Measurements from ENCODE around the gene CABP5. TPM values are rescaled to one million over a fixed set of nuclear protein-coding genes. Genes with fewer than 3 reads are reported as not detected.
A peak's percentile ranks its signal among the peaks of the same experiment; 100 is the strongest.

Gene CABP5
- total and polyA plus RNA-seq, 5 experiments from 2014 or later: not detected

DNA sequence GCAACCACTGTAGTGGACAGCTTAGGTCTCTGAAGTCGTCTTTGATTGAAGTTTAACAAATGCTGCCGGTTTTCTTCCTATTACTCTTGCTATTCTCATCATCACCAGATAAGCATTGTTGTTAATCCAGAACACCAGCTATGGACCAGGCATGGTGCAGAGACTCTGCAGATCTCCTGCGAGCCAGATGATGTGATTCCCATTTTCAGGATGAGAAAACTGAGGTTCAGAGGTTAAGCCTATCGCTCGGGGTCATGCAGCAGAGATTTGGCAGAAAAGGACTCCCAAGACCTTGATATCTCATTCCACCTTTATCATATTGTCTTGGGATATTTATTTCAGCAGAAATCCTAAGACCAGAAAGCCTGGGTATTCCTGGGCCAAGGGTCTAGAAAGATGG is 16.5 kb upstream of the CABP5 start:
- DNase-seq (no peak), ATAC-seq (no peak)
- peaks cover 0 to 39% (median 16%) of the 10 kb centered on the region in 5 donors for H3K27me3 Mint-ChIP-seq
- H3K36me3 Mint-ChIP-seq: no peaks in the 10 kb centered on the region
- H3K27ac Mint-ChIP-seq: no peak overlapping the region
- no peak overlapping the region for H3K4me3 Mint-ChIP-seq
- POLR2A ChIA-PET: no interaction called here
- peaks cover 0 to 3% (median under 1%) of the 10 kb centered on the region in 4 donors for H3K4me1 Mint-ChIP-seq
- peaks cover 0 to 1% (median 0%) of the 10 kb centered on the region in 9 donors for H3K9me3 Mint-ChIP-seq

DNA sequence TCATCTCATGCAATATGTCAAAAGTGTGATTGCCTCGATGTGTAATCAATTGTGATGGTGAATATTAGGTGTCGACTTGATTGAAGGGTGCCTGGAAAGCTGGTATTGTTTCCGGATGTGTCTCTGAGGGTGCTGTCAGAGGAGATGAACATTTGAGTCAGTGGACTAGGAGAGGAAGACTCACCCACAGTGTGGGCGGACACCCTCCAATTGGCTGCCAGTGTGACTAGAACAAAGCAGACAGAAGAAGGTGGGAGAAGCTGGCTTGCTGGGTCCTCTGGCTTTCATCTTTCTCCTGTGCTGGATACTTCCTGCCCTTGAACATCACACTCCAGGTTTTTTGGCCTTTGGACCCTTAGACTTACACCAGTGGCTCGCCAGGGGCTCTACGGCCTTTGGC is 15.5 kb upstream of the CABP5 start:
- H3K9me3 Mint-ChIP-seq: peaks cover 0 to 1% (median 0%) of the 10 kb centered on the region in 9 donors
- no peak for ATAC-seq
- POLR2A ChIA-PET: no interaction called here

DNA sequence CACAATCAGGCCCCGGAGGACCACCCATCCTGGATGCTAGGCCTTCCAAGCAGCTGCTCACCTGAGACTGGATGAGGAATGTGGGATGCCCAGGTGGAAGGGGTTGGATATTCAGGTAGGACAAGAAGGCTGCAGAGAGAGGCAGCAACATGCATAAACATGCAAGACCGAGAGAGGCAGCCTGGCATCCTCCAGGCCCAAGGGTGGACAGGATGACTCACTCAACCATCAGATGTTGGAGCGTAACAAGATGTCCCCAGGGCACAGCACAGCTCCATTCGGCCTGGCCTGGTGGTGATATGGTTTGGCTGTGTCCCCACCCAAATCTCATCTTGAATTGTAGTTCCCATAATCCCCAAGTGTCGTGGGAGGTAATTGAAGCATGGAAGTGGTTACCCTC is 10.0 kb upstream of the CABP5 start:
- H3K4me3 Mint-ChIP-seq: no peak overlapping the region
- H3K9me3 Mint-ChIP-seq: peaks cover 0 to 10% (median 0%) of the 10 kb centered on the region in 9 donors
- POLR2A ChIA-PET: no interaction called here
- H3K27ac Mint-ChIP-seq: no peak overlapping the region
- peaks cover 0 to 22% (median 8%) of the 10 kb centered on the region in 5 donors for H3K27me3 Mint-ChIP-seq
- H3K4me1 Mint-ChIP-seq: no peaks in the 10 kb centered on the region
- H3K36me3 Mint-ChIP-seq: peaks cover 0 to 5% (median 0%) of the 10 kb centered on the region in 3 donors
- DNase-seq (no peak), ATAC-seq (no peak)

More for the DNA sequence above, 15.5 kb upstream of the CABP5 start:
- H3K4me1 Mint-ChIP-seq: peaks cover 0 to 3% (median under 1%) of the 10 kb centered on the region in 4 donors
- peak overlapping the region in 3 of 10 donors; percentile 9 to 40 (median 14) for H3K27ac Mint-ChIP-seq
- H3K36me3 Mint-ChIP-seq: no peaks in the 10 kb centered on the region
- H3K27me3 Mint-ChIP-seq: peaks cover 0 to 42% (median 16%) of the 10 kb centered on the region in 5 donors
- no peak overlapping the region for H3K4me3 Mint-ChIP-seq
- no peak for DNase-seq

- Mint-ChIP-seq H3K27me3 (peaks cover 0 to 24% (median 8%) of the 10 kb centered on the region in 5 donors), H3K27ac (no peak overlapping the region), H3K9me3 (peaks cover 0 to 10% (median 0%) of the 10 kb centered on the region in 9 donors), H3K4me1 (no peaks in the 10 kb centered on the region), H3K4me3 (no peak overlapping the region), H3K36me3 (peaks cover 0 to 5% (median 0%) of the 10 kb centered on the region in 3 donors)
- DNase-seq (no peak), ATAC-seq (no peak)
- POLR2A ChIA-PET: no interaction called here
Observed at GRCh38 chr19:48053076-48053475, 9.2 kb upstream of the CABP5 start.

- POLR2A ChIA-PET: interaction anchor here (0.6 kb wide), 1 partner anchor 49 kb away, joined by 4 read pairs; no protein-coding TSS in a partner anchor
- Mint-ChIP-seq H3K4me1 (no peaks in the 10 kb centered on the region), H3K36me3 (peaks cover 0 to 5% (median 0%) of the 10 kb centered on the region in 3 donors), H3K9me3 (peaks cover 0 to 10% (median 0%) of the 10 kb centered on the region in 9 donors), H3K27ac (no peak overlapping the region), H3K4me3 (no peak overlapping the region), H3K27me3 (peaks cover 0 to 32% (median 12%) of the 10 kb centered on the region in 5 donors)
- DNase-seq (no peak), ATAC-seq (no peak)
Observed at GRCh38 chr19:48051335-48052033, 7.6 kb upstream of the CABP5 start.

DNA sequence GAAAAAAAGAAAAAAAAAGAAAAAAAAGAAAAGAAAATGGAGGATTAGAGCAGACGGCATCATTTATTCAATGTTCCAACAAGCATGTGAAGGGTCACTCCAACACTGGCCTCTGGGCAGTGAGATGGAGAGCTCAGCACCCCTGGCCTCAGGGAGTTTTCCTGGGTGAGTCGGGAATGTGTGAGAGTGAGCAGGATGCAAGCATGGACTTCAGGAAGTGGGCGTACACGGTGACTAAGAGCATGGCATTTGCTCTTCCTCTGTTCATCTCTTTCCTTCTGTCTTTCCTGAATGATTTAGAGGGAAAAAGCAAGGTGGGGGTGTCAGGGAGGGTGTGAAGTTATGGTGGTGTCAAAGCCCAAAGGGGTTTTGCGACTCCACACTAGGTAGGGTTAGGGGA is 682 bp upstream of the CABP5 start:
- Mint-ChIP-seq H3K27me3 (peaks cover 23 to 62% (median 50%) of the 10 kb centered on the region in 5 donors), H3K4me1 (peaks cover 0 to 3% (median 0%) of the 10 kb centered on the region in 4 donors), H3K4me3 (no peak overlapping the region), H3K9me3 (peaks cover 0 to 10% (median 0%) of the 10 kb centered on the region in 9 donors), H3K27ac (no peak overlapping the region), H3K36me3 (peaks cover 0 to 8% (median 3%) of the 10 kb centered on the region in 3 donors)
- DNase-seq: no peak
- POLR2A ChIA-PET: no interaction called here
- no peak for ATAC-seq

DNA sequence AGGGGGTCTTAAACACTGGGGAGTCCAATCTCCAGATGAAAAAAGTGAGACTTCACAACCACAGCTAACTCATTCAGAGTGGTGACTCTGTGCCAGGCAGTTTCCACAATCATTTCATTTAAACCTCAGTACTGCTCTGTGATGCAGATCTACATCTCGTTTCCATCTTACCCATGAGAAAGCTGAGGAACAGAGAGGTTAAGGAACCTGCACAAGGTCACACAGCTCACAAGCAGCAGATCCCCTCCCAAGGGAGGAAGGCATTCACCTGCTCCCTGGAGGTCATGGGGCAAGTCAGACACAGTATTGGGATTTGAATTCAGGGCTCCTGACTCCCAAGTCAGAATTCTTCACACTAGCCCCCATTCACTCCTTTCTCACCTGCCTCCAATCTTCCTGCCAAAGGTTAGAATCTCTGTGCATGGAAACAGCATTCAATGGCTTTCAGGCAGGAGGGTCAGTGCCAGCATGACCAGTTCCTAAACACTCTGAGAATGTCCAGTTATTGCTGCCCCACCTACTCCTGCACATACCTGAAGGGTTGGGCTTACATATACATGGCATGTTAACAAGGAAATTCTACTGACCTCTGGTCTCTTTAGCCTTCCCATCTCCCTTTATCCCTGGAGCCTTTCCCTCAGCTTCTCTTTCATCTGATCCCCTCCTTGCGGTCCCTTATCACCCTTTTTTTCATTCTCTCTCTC is 1.9 kb downstream of the CABP5 start:
- Mint-ChIP-seq H3K4me1 (peaks cover 0 to 3% (median 0%) of the 10 kb centered on the region in 4 donors), H3K4me3 (peak overlapping the region in 1 of 10 donors; percentile 38), H3K36me3 (peaks cover 0 to 16% (median 3%) of the 10 kb centered on the region in 3 donors), H3K27ac (peak overlapping the region in 1 of 10 donors; percentile 71), H3K9me3 (peaks cover 0 to 17% (median under 1%) of the 10 kb centered on the region in 9 donors), H3K27me3 (peaks cover 24 to 64% (median 45%) of the 10 kb centered on the region in 5 donors)
- POLR2A ChIA-PET: no interaction called here
- no peak for DNase-seq
- ATAC-seq: no peak

GRCh38 chr19:48036765-48037164 is 7.1 kb downstream of the CABP5 start:
- no peak for ATAC-seq
- Mint-ChIP-seq H3K4me3 (no peak overlapping the region), H3K27ac (no peak overlapping the region), H3K27me3 (peaks cover 22 to 63% (median 40%) of the 10 kb centered on the region in 5 donors), H3K36me3 (peaks cover 0 to 33% (median 0%) of the 10 kb centered on the region in 3 donors), H3K9me3 (peaks cover 0 to 27% (median 13%) of the 10 kb centered on the region in 9 donors), H3K4me1 (peaks cover 0 to 1% (median 0%) of the 10 kb centered on the region in 4 donors)
- DNase-seq: no peak
- POLR2A ChIA-PET: no interaction called here

DNA sequence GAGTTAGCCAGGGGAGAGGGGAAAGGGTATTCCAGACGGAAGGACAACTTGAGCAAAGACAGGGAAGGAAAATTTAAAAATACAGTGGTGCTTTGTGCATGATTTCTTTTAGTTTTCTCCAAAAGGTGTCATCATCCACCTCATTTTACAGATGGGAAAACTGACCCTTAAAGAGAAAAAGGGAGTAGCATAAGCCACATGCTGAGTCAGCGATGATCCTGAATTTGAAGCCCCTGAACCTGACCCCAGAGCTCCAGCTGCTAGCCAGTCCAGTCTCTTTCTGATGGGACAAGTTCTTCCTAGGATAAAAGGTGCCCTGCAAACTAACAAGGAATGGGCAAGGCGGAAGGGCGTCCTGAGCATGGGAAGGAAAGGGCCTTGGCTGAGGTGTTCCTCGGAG is 10.3 kb downstream of the CABP5 start:
- peaks cover 0 to 17% (median 0%) of the 10 kb centered on the region in 3 donors for H3K36me3 Mint-ChIP-seq
- H3K4me3 Mint-ChIP-seq: no peak overlapping the region
- ATAC-seq: no peak
- peaks cover 0 to 18% (median 13%) of the 10 kb centered on the region in 9 donors for H3K9me3 Mint-ChIP-seq
- no peaks in the 10 kb centered on the region for H3K4me1 Mint-ChIP-seq
- DNase-seq: no peak
- peaks cover 14 to 50% (median 27%) of the 10 kb centered on the region in 5 donors for H3K27me3 Mint-ChIP-seq
- POLR2A ChIA-PET: no interaction called here
- no peak overlapping the region for H3K27ac Mint-ChIP-seq

DNA sequence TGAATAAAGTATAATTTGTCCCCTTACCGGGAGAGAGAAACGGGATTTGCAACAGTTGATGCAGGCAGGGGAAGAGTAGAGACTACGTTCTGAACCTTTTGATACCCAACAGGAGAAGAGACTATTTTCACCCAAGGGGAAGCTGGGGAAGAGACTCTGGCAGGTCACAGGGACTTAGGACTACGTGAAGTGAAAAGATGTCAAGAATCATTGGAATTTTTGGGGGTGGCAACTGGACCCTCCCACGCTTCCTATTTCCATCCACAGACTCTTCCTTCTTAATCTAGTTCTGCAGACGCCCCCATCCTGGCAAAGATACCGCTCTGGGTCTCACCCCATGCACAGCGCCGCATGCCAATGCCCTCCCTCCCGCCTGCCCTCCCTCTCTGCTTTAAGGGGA is 13.8 kb downstream of the CABP5 start:
- Mint-ChIP-seq H3K9me3 (peaks cover 0 to 4% (median 0%) of the 10 kb centered on the region in 9 donors), H3K36me3 (peaks cover 0 to 2% (median 0%) of the 10 kb centered on the region in 3 donors), H3K27me3 (peaks cover 21 to 63% (median 46%) of the 10 kb centered on the region in 5 donors), H3K4me3 (no peak overlapping the region), H3K27ac (no peak overlapping the region), H3K4me1 (no peaks in the 10 kb centered on the region)
- ATAC-seq (no peak), DNase-seq (no peak)
- POLR2A ChIA-PET: no interaction called here

GRCh38 chr19:48029431-48029830 is 14.4 kb downstream of the CABP5 start:
- no peak for ATAC-seq

DNA sequence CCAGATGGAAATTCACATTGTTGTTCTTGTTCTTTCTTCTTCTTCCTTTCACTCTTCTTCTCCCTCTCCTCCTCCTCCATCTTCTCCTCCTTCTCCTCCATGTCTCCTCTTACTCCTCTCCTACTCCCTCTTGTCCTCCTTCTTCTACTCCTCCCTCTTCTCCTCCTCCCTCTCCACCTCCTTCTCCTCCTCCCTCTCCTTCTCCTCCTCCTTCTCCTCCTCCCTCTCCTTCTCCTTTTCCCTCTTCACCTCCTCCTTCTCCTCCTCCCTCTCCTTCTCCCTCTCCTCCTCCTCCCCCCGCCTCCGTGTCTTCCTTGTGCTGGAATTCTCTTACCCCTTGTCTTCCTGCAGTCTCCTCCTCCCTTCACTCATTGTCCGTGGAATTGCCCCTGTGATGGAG is 18.4 kb downstream of the CABP5 start:
- POLR2A ChIA-PET: no interaction called here
- Mint-ChIP-seq H3K4me1 (no peaks in the 10 kb centered on the region), H3K9me3 (peaks cover 0 to 4% (median 0%) of the 10 kb centered on the region in 9 donors), H3K36me3 (peaks cover 0 to 2% (median 0%) of the 10 kb centered on the region in 3 donors), H3K27me3 (peaks cover 21 to 72% (median 47%) of the 10 kb centered on the region in 5 donors), H3K27ac (peak overlapping the region in 1 of 10 donors; percentile 5), H3K4me3 (no peak overlapping the region)
- no peak for DNase-seq
- no peak for ATAC-seq

More at GRCh38 chr19:48029431-48029830, 14.4 kb downstream of the CABP5 start:
- POLR2A ChIA-PET: no interaction called here
- Mint-ChIP-seq H3K4me3 (no peak overlapping the region), H3K9me3 (peaks cover 0 to 4% (median 0%) of the 10 kb centered on the region in 9 donors), H3K27me3 (peaks cover 22 to 68% (median 46%) of the 10 kb centered on the region in 5 donors), H3K27ac (no peak overlapping the region), H3K36me3 (peaks cover 0 to 2% (median 0%) of the 10 kb centered on the region in 3 donors), H3K4me1 (no peaks in the 10 kb centered on the region)
- no peak for DNase-seq

GRCh38 chr19:48023518-48023917 is 20.4 kb downstream of the CABP5 start:
- H3K4me3 Mint-ChIP-seq: no peak overlapping the region
- H3K27me3 Mint-ChIP-seq: peaks cover 18 to 74% (median 47%) of the 10 kb centered on the region in 5 donors
- no peak overlapping the region for H3K27ac Mint-ChIP-seq
- POLR2A ChIA-PET: interaction anchor here (0.7 kb wide), 1 partner anchor 87 kb away, joined by 3 read pairs; no protein-coding TSS in a partner anchor
- ATAC-seq (no peak), DNase-seq (no peak)
- H3K4me1 Mint-ChIP-seq: no peaks in the 10 kb centered on the region
- H3K9me3 Mint-ChIP-seq: peaks cover 0 to 4% (median 0%) of the 10 kb centered on the region in 9 donors
- peaks cover 0 to 2% (median 0%) of the 10 kb centered on the region in 3 donors for H3K36me3 Mint-ChIP-seq

Data from naive thymus-derived CD8-positive, alpha-beta T cell (primary cell).